Epithelial cell of prostate (primary cell): ENCODE results near the gene HEXB.

Source experiments
- DNase-seq: peaks from one replicate; pipeline ENCODE4 v3.0.0-alpha.2; 2011; ENCODE audit warnings: low read depth, low spot score
- H3K27ac ChIP-seq: fragments of 450-650 bp; 2 replicates; pipeline ENCODE4 v1.5.1; 2017; ENCODE audit warnings: mild to moderate bottlenecking

Gene HEXB

DNA sequence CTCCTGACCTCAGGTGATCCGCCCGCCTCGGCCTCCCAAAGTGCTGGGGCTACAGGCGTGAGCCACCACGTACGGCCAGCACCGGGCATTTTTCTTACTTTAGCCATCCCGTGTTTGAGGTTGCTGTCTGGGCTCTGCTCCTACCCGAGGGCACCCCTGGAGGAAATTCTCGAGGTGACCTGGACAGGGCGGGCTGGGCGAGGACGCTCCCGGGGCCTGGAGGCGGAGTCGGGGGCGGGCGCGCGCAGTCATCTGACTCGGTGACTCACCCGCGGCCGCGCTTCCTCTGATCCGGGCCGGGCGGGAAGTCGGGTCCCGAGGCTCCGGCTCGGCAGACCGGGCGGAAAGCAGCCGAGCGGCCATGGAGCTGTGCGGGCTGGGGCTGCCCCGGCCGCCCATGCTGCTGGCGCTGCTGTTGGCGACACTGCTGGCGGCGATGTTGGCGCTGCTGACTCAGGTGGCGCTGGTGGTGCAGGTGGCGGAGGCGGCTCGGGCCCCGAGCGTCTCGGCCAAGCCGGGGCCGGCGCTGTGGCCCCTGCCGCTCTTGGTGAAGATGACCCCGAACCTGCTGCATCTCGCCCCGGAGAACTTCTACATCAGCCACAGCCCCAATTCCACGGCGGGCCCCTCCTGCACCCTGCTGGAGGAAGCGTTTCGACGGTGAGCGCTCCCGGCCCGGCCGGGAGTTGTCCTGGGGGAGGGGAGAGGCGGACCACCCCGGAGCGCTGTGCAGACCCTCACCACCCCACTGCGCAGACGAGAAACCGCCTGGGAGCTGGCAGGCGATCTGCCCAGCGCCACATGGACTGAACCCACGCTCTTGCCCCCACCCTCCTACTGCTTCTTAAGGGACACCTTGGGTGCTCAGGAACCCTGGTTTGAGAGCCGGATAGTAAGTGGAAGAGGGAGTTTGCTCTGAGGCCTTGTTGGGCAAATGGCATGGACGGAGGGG is at the start of gene HEXB:
TSS of gene HEXB (plus strand) at position 334 of the 952 bp plus-strand sequence. CDS start at position 362, 28 bp downstream.
- no peak for DNase-seq
- H3K27ac ChIP-seq: peak within 1 kb of the TSS; percentile 48

DNA sequence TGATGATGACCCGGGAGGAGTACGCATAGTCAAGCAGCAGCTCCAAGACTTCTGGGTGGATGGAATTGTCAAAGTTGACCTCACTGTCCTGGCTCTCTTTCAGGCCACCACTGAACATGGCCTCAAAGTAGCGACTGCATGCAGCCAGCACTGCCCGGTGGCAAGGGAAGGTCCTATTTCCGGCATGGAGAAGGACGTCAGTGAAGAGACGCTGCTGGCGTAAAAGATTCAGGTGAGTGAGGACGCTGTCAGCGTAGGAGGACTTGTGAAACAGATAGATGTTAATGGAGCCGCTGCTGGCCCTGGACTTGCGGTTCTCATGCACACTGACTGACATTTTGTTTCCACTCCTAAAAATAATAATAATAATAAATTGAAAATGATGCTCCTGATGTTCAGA is 48.9 kb upstream of the HEXB start:
- no peak for DNase-seq

DNA sequence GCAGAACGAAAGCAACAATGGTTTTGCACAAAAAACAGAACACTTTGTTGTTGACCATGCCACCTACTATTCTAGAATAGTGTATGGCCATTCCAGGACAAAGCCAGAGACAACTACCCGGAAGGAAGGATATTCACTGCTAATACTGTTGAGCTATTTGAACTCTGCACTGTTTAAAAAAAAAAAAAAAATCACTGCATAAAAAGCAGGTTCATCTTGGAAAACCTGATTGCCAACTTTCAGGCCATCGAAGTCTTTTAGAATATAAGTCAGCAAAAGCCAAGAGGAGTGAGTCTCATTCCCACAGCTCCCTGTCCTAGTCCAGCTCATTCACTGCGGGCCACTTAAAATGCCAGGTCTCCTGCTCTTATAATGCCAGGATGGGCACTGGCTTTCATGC is 48.5 kb upstream of the HEXB start:
- DNase-seq: no peak
- H3K27ac ChIP-seq: no peak overlapping the region

More for the DNA sequence above, 48.9 kb upstream of the HEXB start:
- H3K27ac ChIP-seq: no peak overlapping the region

DNA sequence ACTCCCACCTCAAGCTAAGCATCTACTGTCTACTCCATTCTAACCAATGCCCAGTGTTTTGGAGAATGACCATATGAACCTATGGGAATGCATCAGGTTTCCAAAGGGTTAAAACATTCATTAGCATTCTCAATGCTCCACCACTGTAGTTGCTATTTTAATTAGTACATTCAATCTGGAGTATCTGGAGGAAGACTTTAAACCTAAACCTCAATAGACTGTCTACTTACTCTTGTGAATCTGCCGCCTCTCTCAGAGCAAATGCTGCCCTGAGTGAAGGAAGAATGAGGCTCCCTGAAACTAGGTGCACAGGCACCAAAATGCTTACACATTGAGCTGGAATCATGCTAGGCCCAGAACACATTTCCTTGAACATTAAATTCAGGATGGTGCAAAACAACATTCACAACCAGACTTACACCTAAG is 46.5 kb upstream of the HEXB start:
- no peak for DNase-seq
- H3K27ac ChIP-seq: peak overlapping the region; percentile 88

DNA sequence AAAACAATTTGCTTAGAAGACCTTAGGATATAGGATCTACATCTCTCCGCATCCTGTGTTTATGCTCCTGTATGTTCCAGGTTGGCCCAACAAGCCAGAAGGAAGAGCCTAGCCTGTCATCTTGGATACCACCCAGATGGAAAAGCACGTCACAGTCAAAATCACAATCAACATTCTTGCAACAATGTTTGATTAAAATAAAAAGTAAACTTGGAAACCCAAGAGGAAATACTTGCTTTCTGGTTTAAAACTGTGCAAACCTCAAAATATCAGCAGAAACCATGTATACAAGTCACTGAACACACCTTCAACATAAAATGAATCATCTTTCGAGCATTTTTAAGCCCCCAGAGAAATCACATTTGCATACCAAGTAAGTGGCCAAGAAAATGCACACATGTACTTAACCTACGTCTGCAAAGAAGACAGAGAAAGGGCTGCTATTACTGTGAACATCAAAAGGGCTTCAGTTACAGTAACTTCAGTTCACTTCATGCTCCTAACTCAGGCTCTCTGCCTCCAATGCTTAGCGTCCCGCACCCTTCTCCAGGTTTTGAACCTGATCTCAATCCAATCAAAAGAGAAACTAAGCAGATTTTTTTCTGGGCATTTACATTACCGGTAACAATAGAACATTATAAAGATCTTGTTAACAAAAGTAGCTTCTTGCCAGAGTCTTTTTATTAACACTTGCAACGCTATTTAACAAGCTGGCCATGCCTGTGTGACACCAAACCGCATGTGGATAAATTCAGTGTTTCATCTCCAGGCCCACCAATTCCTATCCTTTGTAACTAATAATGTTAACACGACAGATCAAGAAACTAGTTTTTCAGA is 45.8 kb upstream of the HEXB start:
- H3K27ac ChIP-seq: peak overlapping the region; percentile 88
- no peak for DNase-seq

DNA sequence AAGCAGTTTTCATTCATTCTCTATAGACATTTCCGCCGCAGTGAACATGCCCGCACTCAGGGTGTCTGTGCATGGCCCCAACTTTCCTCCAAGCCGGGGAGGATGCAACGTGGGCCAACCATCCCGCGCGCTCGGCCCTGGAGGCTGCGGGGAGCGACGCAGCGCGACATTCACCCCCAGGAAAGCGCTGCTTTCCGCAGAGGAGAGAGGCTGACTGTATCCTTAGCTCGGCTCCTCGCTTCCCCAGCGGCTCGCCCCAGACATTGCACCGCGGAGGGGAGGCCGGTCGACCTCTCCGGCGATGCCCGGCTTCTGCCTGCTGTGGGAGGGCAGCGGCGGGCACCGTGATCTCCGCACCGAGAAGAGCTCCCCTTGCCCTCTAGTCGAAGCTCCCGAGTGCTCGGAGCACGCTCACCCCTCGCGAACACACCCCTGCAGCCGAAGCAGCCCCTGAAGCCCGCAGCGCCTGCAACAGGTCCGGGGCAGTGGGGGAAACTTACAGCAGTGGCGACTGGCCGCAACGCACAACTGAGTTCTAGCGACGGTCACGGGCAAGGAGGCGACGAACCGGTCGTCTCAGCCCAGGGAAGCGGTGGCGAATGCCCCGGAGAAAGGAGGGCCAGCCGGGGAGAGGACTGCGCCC is 45.1 kb upstream of the HEXB start:
- H3K27ac ChIP-seq: peak overlapping the region; percentile 88
- no peak for DNase-seq

DNA sequence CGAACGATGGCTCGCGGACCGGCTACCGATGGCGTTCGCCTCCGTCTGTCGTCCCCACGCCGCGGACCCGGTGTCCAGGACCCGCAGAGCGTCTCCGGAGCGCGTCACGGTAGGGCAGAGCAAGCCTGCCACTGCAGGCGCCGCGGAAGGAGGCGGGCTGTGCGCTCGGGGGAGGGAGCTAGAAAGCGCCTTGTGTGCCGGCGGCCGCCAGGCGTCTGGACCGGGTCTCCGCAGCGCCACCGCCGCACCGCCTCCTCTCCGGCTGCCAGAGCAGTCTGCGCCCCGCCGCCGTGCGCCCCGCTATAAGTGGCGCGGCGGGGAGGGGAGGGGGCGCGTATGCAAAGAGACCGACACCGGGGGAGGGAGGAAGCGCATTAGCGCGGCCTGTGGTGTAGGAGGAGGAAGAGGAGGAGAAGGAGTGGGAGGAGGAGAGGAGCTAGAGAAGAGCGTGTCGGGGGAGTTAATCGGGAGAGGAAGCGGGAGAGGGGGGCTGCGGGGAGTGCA is 44.5 kb upstream of the HEXB start, which contains the start of gene ENC1:
TSS of gene ENC1 (minus strand) at position 279 of the 504 bp plus-strand sequence. CDS start 4,243 bp downstream, outside the sequence.
- H3K27ac ChIP-seq: peak within 1 kb of the TSS; percentile 88
- DNase-seq: no peak

DNA sequence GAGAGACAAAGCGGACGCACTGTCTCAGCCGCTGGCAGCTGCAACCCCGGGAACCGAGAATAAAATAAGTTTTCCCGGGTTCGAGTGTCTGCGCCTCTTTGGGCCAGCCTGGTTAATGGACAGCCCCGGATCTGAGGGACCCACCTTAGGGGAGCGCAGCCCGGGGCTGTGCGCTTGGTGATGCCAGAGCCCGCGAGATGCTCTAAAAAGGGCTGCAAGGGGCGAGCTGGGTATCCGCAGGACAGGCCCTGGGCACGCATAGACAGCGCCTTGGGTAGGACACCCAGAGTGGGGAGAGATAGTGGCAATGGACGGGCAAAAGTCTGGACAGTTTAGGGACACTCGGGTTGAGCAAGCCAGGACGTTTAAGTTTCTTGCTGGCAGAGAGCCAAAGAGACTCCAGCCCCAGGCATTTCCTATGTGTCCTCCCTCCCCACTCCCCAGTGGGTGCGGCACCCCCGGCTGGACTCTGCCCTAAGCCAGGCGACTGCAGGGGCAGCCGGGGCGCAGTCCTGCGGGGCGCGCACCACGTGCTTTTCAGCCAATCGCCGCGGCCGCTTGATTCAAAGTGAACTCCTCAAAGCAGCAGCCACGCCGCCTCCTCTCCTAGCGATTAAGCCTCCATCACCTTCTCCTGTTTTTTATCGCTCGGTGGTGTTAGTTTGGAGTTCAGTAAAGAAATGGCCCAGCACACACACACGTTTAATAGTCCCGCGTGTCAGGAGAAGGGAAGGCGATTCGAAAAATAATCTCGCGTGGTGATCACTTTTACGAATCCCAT is 43.9 kb upstream of the HEXB start:
- peak overlapping the region; percentile 88 for H3K27ac ChIP-seq
- DNase-seq: no peak

DNA sequence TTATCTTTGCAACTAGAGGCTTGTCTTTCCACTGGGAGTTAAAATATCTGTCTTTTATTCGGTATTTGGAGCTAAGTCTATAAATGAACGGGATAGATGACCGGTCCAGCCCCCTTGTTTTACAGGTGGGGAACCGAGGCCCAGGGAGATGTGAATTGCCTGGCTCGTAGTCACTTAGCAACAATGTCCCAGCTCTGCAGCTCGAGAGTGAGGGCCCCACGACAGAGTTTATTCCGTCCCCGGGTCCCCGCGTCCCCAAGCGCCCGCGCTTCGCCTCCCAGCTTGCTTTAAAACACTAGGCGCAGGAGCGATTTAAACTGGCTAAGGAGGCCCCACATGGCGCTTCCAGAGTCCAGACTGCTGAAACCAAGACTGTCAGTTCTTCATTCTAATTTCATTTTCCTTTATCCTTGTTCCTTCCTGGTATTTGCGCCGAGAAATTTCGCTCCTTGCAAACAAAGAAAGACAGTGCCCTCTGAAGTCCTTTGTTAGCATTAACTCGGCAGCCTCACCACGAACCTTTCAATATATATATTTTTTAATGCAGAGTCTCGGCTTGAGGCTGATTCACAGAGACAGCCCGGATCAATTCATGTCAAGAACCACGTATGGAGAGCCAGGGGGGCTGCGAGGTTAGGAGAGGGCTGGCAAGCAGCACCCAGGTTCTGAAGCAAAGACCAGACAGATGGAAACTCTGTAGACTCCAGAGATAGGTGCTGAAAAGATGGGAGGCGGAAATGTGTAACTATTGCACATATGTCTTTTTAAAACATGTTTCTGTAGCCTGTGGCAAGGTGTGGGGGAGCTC is 43.1 kb upstream of the HEXB start:
- DNase-seq: no peak
- H3K27ac ChIP-seq: peak overlapping the region; percentile 88

DNA sequence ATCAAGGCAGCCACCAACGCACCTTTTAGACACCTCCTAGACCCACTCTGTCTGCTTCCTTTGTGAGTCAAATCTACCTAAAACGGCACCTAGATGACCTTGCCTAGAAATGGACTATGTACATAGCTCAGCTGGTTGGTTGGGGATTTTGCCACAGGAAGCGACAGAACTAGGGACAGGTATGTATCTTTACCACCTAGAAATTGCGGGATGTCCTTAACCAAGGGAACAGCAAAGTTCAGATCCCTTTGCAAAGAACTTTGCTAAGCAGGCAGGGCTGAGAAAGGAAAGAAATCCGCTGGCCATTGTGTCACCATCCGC is 42.5 kb upstream of the HEXB start:
- peak overlapping the region; percentile 88 for H3K27ac ChIP-seq
- no peak for DNase-seq

DNA sequence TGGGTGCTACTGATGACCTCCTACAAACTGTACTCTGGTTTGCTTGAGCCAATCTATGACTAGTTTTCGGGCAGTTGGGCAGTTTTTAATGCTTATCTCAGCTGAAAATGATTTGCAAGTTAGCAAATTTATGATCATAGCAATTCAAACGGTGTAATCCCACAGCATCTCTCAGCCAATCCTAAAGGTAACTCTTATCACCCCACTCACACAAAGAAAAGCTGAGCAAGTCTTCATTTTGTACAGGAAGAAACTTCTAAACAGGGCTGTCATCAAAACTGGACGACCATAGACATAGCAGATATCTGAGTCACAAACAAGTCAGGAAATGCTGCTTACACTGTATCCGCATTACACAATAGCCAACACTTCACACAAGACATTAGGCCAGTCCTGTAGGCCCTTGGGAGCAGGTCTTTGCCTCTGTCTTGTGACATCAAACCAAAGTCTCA is 41.9 kb upstream of the HEXB start:
- peak; percentile 96 for DNase-seq

DNA sequence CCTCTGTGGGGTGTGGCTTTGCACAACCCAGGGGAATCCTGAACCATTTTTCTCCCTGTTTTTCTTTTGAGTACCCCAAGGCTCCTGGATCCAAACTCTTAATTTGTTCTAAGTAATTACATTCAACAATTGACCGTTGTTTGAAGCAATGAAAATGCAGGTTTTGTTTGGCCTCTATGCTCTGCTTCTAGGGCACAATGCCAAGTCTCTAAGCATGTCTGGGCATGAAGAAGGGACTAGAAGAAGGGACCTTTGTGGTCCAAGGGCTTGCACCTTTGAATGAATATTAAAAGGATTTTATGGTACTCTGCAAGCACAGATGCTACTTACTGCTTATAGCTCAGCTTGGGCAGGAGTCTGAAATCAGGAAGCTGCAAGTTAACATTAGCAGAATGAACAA is 37.9 kb upstream of the HEXB start:
- peak overlapping the region; percentile 20 for H3K27ac ChIP-seq
- no peak for DNase-seq

More for the DNA sequence above, 41.9 kb upstream of the HEXB start:
- peak overlapping the region; percentile 88 for H3K27ac ChIP-seq

DNA sequence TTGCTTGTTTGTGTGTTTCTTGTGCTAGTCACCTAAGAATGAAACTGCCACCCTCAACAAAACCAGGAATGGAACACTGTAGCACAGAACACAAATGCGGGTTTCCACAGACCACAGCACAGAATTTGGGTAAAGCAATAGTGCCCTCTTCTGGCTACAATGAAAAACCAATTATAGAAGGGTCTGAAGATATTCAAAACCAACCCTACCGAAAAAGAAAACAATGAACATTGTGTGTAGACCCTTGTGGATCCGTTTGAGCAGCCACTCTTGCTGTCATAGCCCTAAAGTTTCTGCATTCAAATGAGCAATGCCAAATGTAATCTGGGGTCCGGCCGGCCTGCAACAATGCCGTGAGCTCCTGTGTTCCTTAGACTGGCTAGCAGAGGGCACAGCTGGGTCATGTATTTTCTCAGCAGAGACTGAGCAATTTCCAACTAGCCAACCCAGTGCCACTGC is 36.2 kb upstream of the HEXB start:
- no peak overlapping the region for H3K27ac ChIP-seq
- no peak for DNase-seq

DNA sequence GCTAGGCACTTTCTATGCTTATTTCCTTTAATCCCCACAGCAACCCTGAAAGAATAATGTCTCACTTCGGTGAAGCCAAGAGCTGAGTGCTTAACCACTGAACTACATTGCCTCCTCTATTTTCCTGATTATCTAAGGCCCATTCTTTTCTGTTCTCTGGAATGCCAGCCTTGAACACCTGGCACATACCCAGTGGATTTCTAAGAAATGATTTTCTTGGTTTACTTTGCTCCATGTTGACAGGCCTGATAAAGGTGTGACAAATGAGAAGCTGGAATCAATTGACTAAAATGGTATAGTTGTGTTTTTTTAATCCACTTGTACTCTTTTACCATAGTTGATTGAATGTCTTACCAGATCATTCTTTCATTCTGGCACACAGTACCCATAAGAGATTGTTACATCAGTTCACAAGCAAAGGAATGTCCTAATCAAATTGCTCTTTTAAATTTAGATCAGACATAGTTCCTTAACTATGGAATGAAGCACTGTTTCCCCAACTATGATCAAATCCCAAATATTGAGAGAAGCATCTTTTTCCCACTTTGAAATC is 35.5 kb upstream of the HEXB start:
- no peak overlapping the region for H3K27ac ChIP-seq
- no peak for DNase-seq

DNA sequence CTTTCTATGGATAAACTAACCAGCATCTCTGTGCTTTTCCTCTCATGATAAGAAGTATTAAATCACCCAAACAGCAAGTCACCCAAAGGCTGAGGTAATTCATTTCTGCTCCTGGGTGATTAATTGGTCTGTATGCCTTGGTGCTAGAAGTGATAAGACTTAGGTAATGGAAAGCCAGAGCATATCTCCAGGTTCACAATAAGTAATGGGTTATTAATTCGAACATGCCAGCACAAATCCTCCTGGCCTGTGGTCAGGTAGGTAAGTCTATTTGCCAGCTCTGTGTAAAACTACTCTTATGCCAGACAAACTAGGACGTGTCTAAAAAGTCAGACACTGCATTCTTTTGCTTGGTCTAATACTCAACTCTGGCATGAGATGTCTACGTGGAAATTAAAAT is 33.3 kb upstream of the HEXB start:
- peak; percentile 94 for DNase-seq
- peak overlapping the region; percentile 52 for H3K27ac ChIP-seq

DNA sequence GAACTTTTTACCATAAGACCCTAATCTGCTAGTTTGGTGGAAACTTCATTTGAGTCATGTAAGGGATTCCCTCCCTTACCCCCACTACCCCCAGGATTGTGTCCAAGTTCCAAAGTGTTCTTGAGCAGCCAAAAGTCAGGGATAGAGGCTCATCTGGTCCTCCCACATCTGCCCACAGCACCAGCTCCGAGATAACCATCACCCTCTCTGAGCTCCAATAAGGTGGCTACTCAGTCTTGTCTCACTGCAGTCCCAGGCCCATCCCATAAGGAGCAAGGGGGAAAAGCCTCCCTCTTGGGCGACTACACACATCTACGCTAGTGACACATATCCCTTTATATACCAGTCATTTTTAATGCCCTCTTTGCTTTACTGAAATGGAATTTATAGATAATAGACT is 32.5 kb upstream of the HEXB start:
- no peak for DNase-seq

DNA sequence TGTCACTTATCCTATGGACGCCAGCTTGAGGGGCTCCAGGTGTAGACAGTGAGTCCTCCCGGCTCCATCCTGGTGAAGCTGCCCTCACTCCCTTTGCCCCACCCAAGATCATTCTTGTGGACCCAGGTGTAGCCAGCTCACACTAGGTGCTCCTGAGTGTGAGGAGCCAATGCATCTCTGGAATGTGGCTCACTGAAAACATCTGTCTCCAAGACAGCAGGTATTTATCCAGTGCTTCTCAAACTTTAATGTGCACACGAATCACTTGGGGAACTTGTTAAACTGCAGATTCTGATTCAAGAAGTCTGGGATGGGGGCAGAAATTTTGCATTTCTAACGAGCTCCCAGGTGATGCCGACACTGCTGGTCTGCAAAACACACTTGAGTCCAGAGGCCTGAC is 31.0 kb upstream of the HEXB start:
- H3K27ac ChIP-seq: no peak overlapping the region
- DNase-seq: no peak

More for the DNA sequence above, 32.5 kb upstream of the HEXB start:
- H3K27ac ChIP-seq: peak overlapping the region; percentile 52

DNA sequence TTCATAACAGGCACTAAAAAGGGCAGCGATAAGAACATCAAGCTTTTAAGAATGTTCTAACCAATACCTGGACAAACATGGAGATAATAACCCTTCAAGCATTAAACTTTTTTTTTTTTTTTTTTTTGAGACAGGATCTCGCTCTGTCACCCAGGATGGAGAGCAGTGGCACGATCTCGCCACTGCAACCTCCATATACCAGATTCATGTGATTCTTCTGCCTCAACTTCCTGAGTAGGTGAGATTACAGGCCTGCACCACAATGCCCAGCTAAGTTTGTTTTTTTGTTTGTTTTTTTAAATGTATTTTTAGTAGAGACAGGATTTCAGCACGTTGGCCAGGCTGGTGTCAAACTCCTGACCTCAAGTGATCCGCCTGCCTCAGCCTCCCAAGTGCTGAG is 29.8 kb upstream of the HEXB start:
- H3K27ac ChIP-seq: no peak overlapping the region
- DNase-seq: no peak
